SK-N-SH (cell line): ENCODE measurements around the gene ARHGEF18.

Source experiments
- POLR2AphosphoS5 ChIP-seq: IDR thresholded peaks from 2 replicates; pipeline ENCODE4 v1.6.1; 2012; ENCODE audit warnings: low read depth, low read length
- TF ChIP-seq, protein P1 (sequence below): fragments of 200-600 bp; sonication (generic); IDR thresholded peaks from 2 replicates; pipeline ENCODE4 v1.6.1; 2017; ENCODE audit warnings: antibody characterized with exemption, mild to moderate bottlenecking, moderate library complexity
- TF ChIP-seq, protein P2 (sequence below): fragments of 150-350 bp; IDR thresholded peaks from 2 replicates; pipeline ENCODE4 v1.6.1; 2017; ENCODE audit warnings: antibody characterized with exemption, low read length, low read depth, borderline replicate concordance
- TF ChIP-seq, protein P3 (sequence below): IDR thresholded peaks from 2 replicates; pipeline ENCODE4 v1.4.0; 2012; ENCODE audit warnings: low read depth, borderline replicate concordance

DNA sequence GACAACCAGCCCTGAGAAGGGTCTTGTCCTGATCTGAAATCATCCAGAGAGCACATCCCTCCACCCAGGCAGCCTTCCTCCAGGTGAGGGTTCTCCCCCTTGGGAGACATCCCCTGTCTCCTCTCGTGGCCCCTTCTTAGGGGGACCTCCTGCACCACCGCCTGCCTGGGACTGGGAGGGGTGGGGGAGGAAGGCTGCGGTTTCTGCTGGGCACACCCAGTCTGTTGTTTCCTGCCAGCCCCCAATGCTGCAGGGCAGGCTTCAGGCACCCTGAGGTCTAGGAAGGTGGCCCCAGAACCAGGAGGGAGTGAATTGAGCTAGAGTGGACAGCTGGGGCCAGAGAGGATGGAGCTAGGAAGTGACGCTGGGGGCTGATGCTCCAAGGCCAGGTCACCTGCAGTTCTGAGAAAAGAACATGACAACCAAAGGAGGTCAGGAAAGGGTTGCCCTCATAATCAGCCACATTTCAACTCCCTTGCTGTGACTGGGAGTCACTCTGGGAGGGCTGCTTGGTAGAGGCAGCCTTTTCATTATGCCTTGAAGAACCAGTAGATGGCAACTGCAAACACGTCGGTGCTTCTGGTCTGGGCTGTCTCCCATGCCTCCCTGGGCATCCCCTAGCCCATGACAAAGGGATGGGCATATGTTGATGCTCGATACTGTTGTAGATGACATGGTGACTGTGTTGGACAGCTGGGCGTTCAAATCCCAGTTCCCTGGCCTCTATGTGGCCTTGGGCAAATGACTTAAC is 1.4 kb downstream of the ARHGEF18 start:
- TF ChIP-seq, protein P1, sequence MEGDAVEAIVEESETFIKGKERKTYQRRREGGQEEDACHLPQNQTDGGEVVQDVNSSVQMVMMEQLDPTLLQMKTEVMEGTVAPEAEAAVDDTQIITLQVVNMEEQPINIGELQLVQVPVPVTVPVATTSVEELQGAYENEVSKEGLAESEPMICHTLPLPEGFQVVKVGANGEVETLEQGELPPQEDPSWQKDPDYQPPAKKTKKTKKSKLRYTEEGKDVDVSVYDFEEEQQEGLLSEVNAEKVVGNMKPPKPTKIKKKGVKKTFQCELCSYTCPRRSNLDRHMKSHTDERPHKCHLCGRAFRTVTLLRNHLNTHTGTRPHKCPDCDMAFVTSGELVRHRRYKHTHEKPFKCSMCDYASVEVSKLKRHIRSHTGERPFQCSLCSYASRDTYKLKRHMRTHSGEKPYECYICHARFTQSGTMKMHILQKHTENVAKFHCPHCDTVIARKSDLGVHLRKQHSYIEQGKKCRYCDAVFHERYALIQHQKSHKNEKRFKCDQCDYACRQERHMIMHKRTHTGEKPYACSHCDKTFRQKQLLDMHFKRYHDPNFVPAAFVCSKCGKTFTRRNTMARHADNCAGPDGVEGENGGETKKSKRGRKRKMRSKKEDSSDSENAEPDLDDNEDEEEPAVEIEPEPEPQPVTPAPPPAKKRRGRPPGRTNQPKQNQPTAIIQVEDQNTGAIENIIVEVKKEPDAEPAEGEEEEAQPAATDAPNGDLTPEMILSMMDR: no peak
- TF ChIP-seq, protein P2, sequence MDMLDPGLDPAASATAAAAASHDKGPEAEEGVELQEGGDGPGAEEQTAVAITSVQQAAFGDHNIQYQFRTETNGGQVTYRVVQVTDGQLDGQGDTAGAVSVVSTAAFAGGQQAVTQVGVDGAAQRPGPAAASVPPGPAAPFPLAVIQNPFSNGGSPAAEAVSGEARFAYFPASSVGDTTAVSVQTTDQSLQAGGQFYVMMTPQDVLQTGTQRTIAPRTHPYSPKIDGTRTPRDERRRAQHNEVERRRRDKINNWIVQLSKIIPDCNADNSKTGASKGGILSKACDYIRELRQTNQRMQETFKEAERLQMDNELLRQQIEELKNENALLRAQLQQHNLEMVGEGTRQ: no peak
- TF ChIP-seq, protein P3, sequence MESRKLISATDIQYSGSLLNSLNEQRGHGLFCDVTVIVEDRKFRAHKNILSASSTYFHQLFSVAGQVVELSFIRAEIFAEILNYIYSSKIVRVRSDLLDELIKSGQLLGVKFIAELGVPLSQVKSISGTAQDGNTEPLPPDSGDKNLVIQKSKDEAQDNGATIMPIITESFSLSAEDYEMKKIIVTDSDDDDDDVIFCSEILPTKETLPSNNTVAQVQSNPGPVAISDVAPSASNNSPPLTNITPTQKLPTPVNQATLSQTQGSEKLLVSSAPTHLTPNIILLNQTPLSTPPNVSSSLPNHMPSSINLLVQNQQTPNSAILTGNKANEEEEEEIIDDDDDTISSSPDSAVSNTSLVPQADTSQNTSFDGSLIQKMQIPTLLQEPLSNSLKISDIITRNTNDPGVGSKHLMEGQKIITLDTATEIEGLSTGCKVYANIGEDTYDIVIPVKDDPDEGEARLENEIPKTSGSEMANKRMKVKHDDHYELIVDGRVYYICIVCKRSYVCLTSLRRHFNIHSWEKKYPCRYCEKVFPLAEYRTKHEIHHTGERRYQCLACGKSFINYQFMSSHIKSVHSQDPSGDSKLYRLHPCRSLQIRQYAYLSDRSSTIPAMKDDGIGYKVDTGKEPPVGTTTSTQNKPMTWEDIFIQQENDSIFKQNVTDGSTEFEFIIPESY: no peak
- no peak for TF ChIP-seq POLR2AphosphoS5
